ENCODE data around the gene CACNA2D3. TPM values are rescaled to one million over a fixed set of nuclear protein-coding genes. Genes with fewer than 3 reads are reported as not detected.

Gene CACNA2D3
- total RNA-seq, 1 donor from 2014 or later: 1.3 TPM

DNA sequence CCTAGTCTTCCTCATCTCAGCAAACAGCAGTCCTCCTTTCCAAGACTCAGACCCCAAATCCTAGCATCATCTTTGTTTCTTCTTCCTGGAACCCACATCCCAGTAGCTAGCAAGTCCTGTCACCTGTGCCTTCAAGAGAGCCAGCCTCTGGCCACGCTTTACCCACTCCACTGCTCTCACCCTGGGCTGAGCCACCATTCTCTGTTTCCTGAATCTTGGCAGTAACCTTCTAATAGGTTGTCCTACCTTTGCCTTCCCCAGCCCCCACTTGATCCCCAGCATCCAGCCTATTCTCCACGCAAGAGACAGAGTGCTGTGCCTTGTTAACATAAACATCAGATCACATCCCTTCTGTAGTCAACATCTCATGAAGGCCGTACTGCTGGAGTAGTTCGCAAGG is 482.1 kb downstream of the CACNA2D3 start:
- H3K4me3 ChIP-seq (ENCODE audit: low read depth, low read length): no peak overlapping the region
- DNase-seq (ENCODE audit: low read depth): no peak
- TF ChIP-seq, protein P1, sequence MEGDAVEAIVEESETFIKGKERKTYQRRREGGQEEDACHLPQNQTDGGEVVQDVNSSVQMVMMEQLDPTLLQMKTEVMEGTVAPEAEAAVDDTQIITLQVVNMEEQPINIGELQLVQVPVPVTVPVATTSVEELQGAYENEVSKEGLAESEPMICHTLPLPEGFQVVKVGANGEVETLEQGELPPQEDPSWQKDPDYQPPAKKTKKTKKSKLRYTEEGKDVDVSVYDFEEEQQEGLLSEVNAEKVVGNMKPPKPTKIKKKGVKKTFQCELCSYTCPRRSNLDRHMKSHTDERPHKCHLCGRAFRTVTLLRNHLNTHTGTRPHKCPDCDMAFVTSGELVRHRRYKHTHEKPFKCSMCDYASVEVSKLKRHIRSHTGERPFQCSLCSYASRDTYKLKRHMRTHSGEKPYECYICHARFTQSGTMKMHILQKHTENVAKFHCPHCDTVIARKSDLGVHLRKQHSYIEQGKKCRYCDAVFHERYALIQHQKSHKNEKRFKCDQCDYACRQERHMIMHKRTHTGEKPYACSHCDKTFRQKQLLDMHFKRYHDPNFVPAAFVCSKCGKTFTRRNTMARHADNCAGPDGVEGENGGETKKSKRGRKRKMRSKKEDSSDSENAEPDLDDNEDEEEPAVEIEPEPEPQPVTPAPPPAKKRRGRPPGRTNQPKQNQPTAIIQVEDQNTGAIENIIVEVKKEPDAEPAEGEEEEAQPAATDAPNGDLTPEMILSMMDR (conservative IDR thresholded peaks at IDR 0.05; ENCODE audit: low read depth, low read length): no peak

DNA sequence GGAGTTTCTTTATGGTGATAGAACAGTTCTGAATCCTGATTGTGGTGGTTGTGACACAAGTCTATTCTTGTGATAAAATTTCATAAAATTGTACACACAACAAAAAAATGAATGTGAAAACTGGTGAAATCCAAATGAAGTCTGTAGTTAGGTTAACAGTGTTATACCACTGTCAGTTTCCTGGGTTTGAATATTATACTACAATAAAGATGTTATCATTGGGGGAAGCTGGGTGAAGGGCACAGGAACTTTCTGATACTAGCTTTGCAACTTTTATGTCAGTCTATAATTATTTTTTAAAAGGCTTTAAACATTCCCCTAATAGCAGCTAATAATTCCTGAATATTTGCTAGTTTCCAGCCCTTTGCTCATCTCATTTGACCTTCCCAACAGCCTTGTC is 485.7 kb downstream of the CACNA2D3 start:
- H3K4me3 ChIP-seq (ENCODE audit: low read depth, low read length): no peak overlapping the region
- no peak for DNase-seq (ENCODE audit: low read depth)
- TF ChIP-seq, protein P1 (conservative IDR thresholded peaks at IDR 0.05; ENCODE audit: low read depth, low read length): no peak

DNA sequence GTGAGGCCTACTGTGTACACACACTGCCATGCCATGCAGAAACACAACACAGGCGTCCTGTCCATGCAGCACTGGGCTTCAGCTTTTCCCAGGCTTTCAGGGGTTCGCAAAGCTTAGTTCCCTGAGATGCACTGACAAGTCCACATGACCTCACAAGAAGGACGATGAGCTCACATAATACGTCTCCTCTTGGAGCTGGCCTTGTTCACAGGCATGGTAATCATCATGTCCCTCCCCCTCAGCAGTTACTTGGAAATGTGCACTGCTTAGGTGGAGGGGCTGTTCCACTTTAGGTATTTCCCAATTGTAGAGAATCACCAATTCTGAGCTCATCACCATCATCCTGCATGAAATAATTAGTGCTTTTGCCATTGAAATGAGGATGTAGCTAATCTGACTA is 496.7 kb downstream of the CACNA2D3 start:
- TF ChIP-seq, protein P1 (conservative IDR thresholded peaks at IDR 0.05; ENCODE audit: low read depth, low read length): no peak
- H3K4me3 ChIP-seq (ENCODE audit: low read depth, low read length): no peak overlapping the region
- DNase-seq (ENCODE audit: low read depth): no peak

DNA sequence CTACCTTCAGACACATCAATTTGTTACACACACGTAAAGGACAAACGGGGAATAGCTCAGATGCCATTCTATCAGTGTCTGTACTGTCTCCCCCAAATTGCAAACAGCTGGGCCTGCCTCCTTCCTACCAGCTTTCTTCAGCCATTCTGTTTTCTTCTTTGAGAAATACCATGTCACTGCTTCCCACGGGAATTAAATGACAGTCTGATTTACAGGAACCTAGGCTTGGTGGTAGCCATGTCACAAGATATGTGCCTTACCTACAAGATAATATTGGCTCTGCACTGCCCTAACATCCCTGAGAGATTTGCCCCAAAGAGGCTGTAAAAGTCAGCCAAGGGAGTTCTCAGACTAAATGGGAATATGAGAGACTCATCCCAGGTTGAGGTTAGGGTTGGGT is 497.2 kb downstream of the CACNA2D3 start:
- TF ChIP-seq, protein P1 (conservative IDR thresholded peaks at IDR 0.05; ENCODE audit: low read depth, low read length): no peak
- no peak overlapping the region for H3K4me3 ChIP-seq (ENCODE audit: low read depth, low read length)
- no peak for DNase-seq (ENCODE audit: low read depth)

DNA sequence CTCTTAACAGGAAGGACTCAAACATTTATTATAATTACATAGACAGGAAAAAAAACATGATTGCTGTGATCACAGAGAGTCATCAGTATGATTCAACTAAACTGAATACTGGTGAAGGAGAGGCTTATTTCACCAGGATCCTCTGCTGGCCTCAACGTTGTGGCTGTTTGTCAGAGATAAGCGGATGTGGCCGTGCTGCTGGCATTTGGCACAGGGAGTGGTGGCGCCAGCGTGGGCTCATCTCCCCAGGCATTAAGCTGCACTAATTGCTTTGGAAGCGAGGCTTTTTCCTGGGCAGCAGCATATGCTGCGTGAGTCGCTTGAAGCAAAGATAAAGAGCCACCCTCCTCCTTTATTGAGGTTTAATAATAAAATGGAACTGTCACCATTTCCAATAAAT is 498.8 kb downstream of the CACNA2D3 start:
- TF ChIP-seq, protein P1 (conservative IDR thresholded peaks at IDR 0.05; ENCODE audit: low read depth, low read length): no peak
- no peak for DNase-seq (ENCODE audit: low read depth)
- H3K4me3 ChIP-seq (ENCODE audit: low read depth, low read length): no peak overlapping the region

DNA sequence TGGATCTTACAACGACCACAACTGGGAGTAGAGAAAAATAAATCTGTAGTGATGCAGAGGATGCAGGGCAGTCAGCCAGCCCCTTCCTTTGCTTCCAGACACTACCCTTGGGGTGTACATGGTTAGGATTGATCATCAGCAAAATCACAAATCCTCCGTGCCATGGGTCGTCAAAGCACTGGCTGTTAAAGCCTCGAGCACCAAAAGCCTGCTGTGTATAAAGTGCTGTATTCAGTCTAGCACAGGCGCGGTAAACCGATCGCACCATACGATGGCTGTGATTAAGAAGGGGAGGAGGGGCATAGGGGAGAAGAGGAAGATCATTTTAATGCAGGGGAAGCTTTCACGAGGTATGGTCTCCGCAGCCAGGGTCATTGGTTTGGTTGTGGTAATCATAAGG is 500.3 kb downstream of the CACNA2D3 start:
- no peak for DNase-seq (ENCODE audit: low read depth)
- TF ChIP-seq, protein P1 (conservative IDR thresholded peaks at IDR 0.05; ENCODE audit: low read depth, low read length): no peak
- H3K4me3 ChIP-seq (ENCODE audit: low read depth, low read length): no peak overlapping the region

Measured in epithelial cell of proximal tubule (primary cell).